Gastroesophageal sphincter (tissue), 3 donors: Measurements from ENCODE around the gene APCDD1L.

Experiments used
- CTCF ChIP-seq, 4 experiments: fragments of 200-600 bp in 2 of 4; fragments of 450-650 bp in 2 of 4; sonication (generic) in 1 of 4; IDR thresholded peaks; one replicate each; pipeline ENCODE4 v1.5.1; 2017 to 2019; ENCODE audit warnings: antibody characterized with exemption in 4 of 4, mild to moderate bottlenecking in 2 of 4, moderate library complexity in 2 of 4
- POLR2A ChIP-seq, 2 donors: fragments of 450-650 bp; IDR thresholded peaks; one replicate each; pipeline ENCODE4 v1.6.1; 2017; ENCODE audit warnings: antibody characterized with exemption in 2 of 2, mild to moderate bottlenecking in 2 of 2, moderate library complexity in 1 of 2

GRCh38 chr20:58531657-58532056 is 16.5 kb upstream of the APCDD1L start:
- TF ChIP-seq CTCF (IDR thresholded peaks at IDR 0.05) (no peak), POLR2A (IDR thresholded peaks at IDR 0.05) (no peak)
